Hepatocyte (in vitro differentiated cells): ENCODE data around the gene TTC28. TPM values are rescaled to one million over a fixed set of nuclear protein-coding genes. Genes with fewer than 3 reads are reported as not detected.

Experiments used
- DNase-seq: peaks from one replicate; pipeline ENCODE4 v3.0.0-alpha.2; 2016; ENCODE audit warnings: low spot score
- H2AFZ ChIP-seq: fragments of 200-600 bp; sonication (generic); 2 replicates; pipeline ENCODE4 v1.6.0; 2016; ENCODE audit warnings: antibody characterized with exemption, mild to moderate bottlenecking
- H3K27ac ChIP-seq: fragments of 200-600 bp; sonication (generic); 2 replicates; pipeline ENCODE4 v1.5.1; 2016; ENCODE audit warnings: mild to moderate bottlenecking
- H3K27me3 ChIP-seq: fragments of 200-600 bp; sonication (generic); 2 replicates; pipeline ENCODE4 v1.6.1; 2016
- H3K36me3 ChIP-seq: fragments of 200-600 bp; sonication (generic); replicated peaks from 2 replicates; pipeline ENCODE4 v1.5.1; 2016; ENCODE audit warnings: low read depth; ENCODE audit not compliant: insufficient read depth
- H3K4me1 ChIP-seq: fragments of 200-600 bp; sonication (generic); 2 replicates; pipeline ENCODE4 v1.5.1; 2016; ENCODE audit warnings: mild to moderate bottlenecking, moderate library complexity; ENCODE audit not compliant: insufficient read depth
- H3K4me2 ChIP-seq: fragments of 200-600 bp; sonication (generic); 2 replicates; pipeline ENCODE4 v1.6.0; 2016
- H3K4me3 ChIP-seq: fragments of 200-600 bp; sonication (generic); 2 replicates; pipeline ENCODE4 v1.5.1; 2016; ENCODE audit warnings: mild to moderate bottlenecking
- H3K79me2 ChIP-seq: fragments of 200-600 bp; sonication (generic); 2 replicates; pipeline ENCODE4 v1.6.0; 2017; ENCODE audit warnings: mild to moderate bottlenecking
- H3K9me2 ChIP-seq: fragments of 200-600 bp; sonication (generic); replicated peaks from 2 replicates; pipeline ENCODE4 v1.6.0; 2017; ENCODE audit warnings: mild to moderate bottlenecking; ENCODE audit not compliant: insufficient read depth
- H3K9me3 ChIP-seq: fragments of 200-600 bp; sonication (generic); 2 replicates; pipeline ENCODE4 v1.5.1; 2016; ENCODE audit warnings: low read depth, mild to moderate bottlenecking
- H4K20me1 ChIP-seq: fragments of 200-600 bp; sonication (generic); 2 replicates; pipeline ENCODE4 v1.6.0; 2016; ENCODE audit warnings: mild to moderate bottlenecking; ENCODE audit not compliant: insufficient read depth, poor library complexity, severe bottlenecking
- CTCF ChIP-seq: fragments of 200-600 bp; sonication (generic); IDR thresholded peaks from 2 replicates; pipeline ENCODE4 v1.5.1; 2016; ENCODE audit warnings: antibody characterized with exemption, mild to moderate bottlenecking; ENCODE audit not compliant: poor library complexity
- EZH2 ChIP-seq: fragments of 200-600 bp; sonication (generic); IDR thresholded peaks from 2 replicates; pipeline ENCODE4 v1.6.1; 2016; ENCODE audit warnings: antibody characterized with exemption, mild to moderate bottlenecking, borderline replicate concordance
- EZH2phosphoT487 ChIP-seq: fragments of 200-600 bp; sonication (generic); IDR thresholded peaks from one replicate; pipeline ENCODE4 v1.6.1; 2018; ENCODE audit warnings: antibody characterized with exemption, mild to moderate bottlenecking, low read depth, moderate library complexity; ENCODE audit not compliant: unreplicated experiment, severe bottlenecking
- WGBS: methylation state at CpG from one replicate; pipeline ENCODE4 v1.1.6; 2016; ENCODE audit warnings: low lambda C conversion rate; ENCODE audit errors: missing lambda C conversion rate; 5-methylcytosine and 5-hydroxymethylcytosine counted together
- polyA plus RNA-seq: library from polyadenylated mRNA; unstranded; fragments of >200 nt; fragmentation: Nextera tagmentation; extraction: Ambion mirVana; gene quantifications from 2 replicates; pipeline ENCODE4 v1.2.1, GENCODE V29; 2016
- total RNA-seq: library from RNA; depleted of rRNA; stranded (reverse); fragments of >200 nt; gene quantifications from 2 replicates; pipeline ENCODE4 v1.2.3, GENCODE V29; 2014

TTC28 gene
- total and polyA plus RNA-seq, 2 experiments from 2014 or later: 14.7 to 30.4 TPM

GRCh38 chr22:27993774-27994350, 685.8 kb downstream of the TTC28 start:
- Histone ChIP-seq H3K36me3 (no peaks in the 10 kb centered on the region), H4K20me1 (no peaks in the 10 kb centered on the region), H3K4me1 (no peaks in the 10 kb centered on the region), H3K4me2 (no peak overlapping the region), H2AFZ (no peak overlapping the region), H3K27ac (no peak overlapping the region), H3K9me3 (no peaks in the 10 kb centered on the region), H3K4me3 (no peak overlapping the region), H3K79me2 (no peaks in the 10 kb centered on the region), H3K27me3 (no peaks in the 10 kb centered on the region), H3K9me2 (no peaks in the 10 kb centered on the region)
- no peak for DNase-seq
- WGBS: over 99% methylated on average over 9 of the region's 9 CpGs
- TF ChIP-seq EZH2 (no peak), CTCF (no peak), EZH2phosphoT487 (no peak)

GRCh38 chr22:27993201-27993635, 686.4 kb downstream of the TTC28 start:
- no peak overlapping the region for H2AFZ ChIP-seq

GRCh38 chr22:27992294-27993165, 687.1 kb downstream of the TTC28 start:
- Histone ChIP-seq H3K9me3 (no peaks in the 10 kb centered on the region), H3K79me2 (no peaks in the 10 kb centered on the region), H3K4me2 (no peak overlapping the region), H2AFZ (no peak overlapping the region), H3K36me3 (no peaks in the 10 kb centered on the region), H3K4me3 (no peak overlapping the region), H4K20me1 (no peaks in the 10 kb centered on the region), H3K9me2 (no peaks in the 10 kb centered on the region), H3K4me1 (no peaks in the 10 kb centered on the region), H3K27ac (no peak overlapping the region), H3K27me3 (no peaks in the 10 kb centered on the region)
- TF ChIP-seq EZH2 (no peak), EZH2phosphoT487 (no peak), CTCF (no peak)
- WGBS: 94% methylated on average over 23 of the region's 23 CpGs
- DNase-seq: no peak

More at GRCh38 chr22:27993201-27993635, 686.4 kb downstream of the TTC28 start:
- H3K4me1 ChIP-seq: no peaks in the 10 kb centered on the region
- no peak overlapping the region for H3K4me3 ChIP-seq
- H3K79me2 ChIP-seq: no peaks in the 10 kb centered on the region
- TF ChIP-seq CTCF: no peak
- TF ChIP-seq EZH2: no peak
- no peak for TF ChIP-seq EZH2phosphoT487
- H3K27me3 ChIP-seq: no peaks in the 10 kb centered on the region
- WGBS: 96% methylated on average over 12 of the region's 12 CpGs
- H3K36me3 ChIP-seq: no peaks in the 10 kb centered on the region
- H3K27ac ChIP-seq: no peak overlapping the region
- DNase-seq: no peak
- H3K9me2 ChIP-seq: no peaks in the 10 kb centered on the region
- no peaks in the 10 kb centered on the region for H4K20me1 ChIP-seq
- H3K4me2 ChIP-seq: no peak overlapping the region
- no peaks in the 10 kb centered on the region for H3K9me3 ChIP-seq
